Memory B cell (primary cell): ENCODE results near the gene PHLDA2.
A peak's percentile ranks its signal among the peaks of the same experiment; 100 is the strongest.
"Not testable (repeated sequence)": the region's sequence is repeated elsewhere in the genome, so short reads cannot be mapped to it uniquely, and the experiment has no call there.

Experiments
- ATAC-seq: fragments of 150-1000 bp; cut with Tn5 transposase; 2 replicates; pipeline ENCODE4 v1.10.0; 2021; ENCODE audit warnings: low read depth, mild to moderate bottlenecking, moderate library complexity
- DNase-seq, 2 donors: peaks; one replicate each; pipeline ENCODE4 v3.0.0; 2022; ENCODE audit warnings: low spot score in 2 of 2
- H3K27ac Mint-ChIP-seq: one replicate; pipeline ENCODE4 v1.8.0; 2022; ENCODE audit warnings: mild to moderate bottlenecking, moderate library complexity, mixed read lengths
- H3K27me3 Mint-ChIP-seq: one replicate; pipeline ENCODE4 v1.8.0; 2022; ENCODE audit warnings: mixed read lengths
- H3K36me3 Mint-ChIP-seq: one replicate; pipeline ENCODE4 v1.8.0; 2022; ENCODE audit warnings: mild to moderate bottlenecking, mixed read lengths
- H3K4me1 Mint-ChIP-seq: one replicate; pipeline ENCODE4 v1.8.0; 2022; ENCODE audit warnings: mixed read lengths
- H3K4me3 Mint-ChIP-seq: one replicate; pipeline ENCODE4 v1.8.0; 2022; ENCODE audit warnings: mild to moderate bottlenecking, moderate library complexity, mixed read lengths
- H3K9me3 Mint-ChIP-seq: one replicate; pipeline ENCODE4 v1.8.0; 2022; ENCODE audit warnings: mixed read lengths

The PHLDA2 gene

GRCh38 chr11:2908130-2908529 lies 21.1 kb downstream of the PHLDA2 start:
- Mint-ChIP-seq H3K4me3 (no peak overlapping the region), H3K27ac (no peak overlapping the region), H3K36me3 (peaks cover 17% of the 10 kb centered on the region), H3K27me3 (peaks cover 31% of the 10 kb centered on the region), H3K4me1 (peaks cover 6% of the 10 kb centered on the region), H3K9me3 (peaks cover 12% of the 10 kb centered on the region)
- no peak for ATAC-seq
- no peak for DNase-seq

- H3K27ac Mint-ChIP-seq, DNase-seq, ATAC-seq, H3K4me1 Mint-ChIP-seq, H3K4me3 Mint-ChIP-seq: not testable (repeated sequence)
- peaks cover 12% of the 10 kb centered on the region for H3K9me3 Mint-ChIP-seq
- H3K36me3 Mint-ChIP-seq = peaks cover 17% of the 10 kb centered on the region
- H3K27me3 Mint-ChIP-seq = peaks cover 23% of the 10 kb centered on the region
Measured at GRCh38 chr11:2905299-2905698, 23.9 kb downstream of the PHLDA2 start.

GRCh38 chr11:2904153-2905052 lies 24.8 kb downstream of the PHLDA2 start:
- Mint-ChIP-seq H3K9me3 (peaks cover 12% of the 10 kb centered on the region), H3K27me3 (peaks cover 20% of the 10 kb centered on the region), H3K27ac (no peak overlapping the region), H3K4me1 (peaks cover 10% of the 10 kb centered on the region), H3K4me3 (no peak overlapping the region), H3K36me3 (peaks cover 17% of the 10 kb centered on the region)
- DNase-seq (no peak), ATAC-seq (no peak)

- H3K27me3 Mint-ChIP-seq = peaks cover 20% of the 10 kb centered on the region
- peaks cover 14% of the 10 kb centered on the region for H3K4me1 Mint-ChIP-seq
- H3K9me3 Mint-ChIP-seq = peaks cover 12% of the 10 kb centered on the region
- DNase-seq (no peak), ATAC-seq (no peak)
- H3K4me3 Mint-ChIP-seq = peak overlapping the region; percentile 67
- H3K36me3 Mint-ChIP-seq = peaks cover 17% of the 10 kb centered on the region
- no peak overlapping the region for H3K27ac Mint-ChIP-seq
Measured at GRCh38 chr11:2903672-2904011, 25.6 kb downstream of the PHLDA2 start.

GRCh38 chr11:2902784-2903671 lies 26.2 kb downstream of the PHLDA2 start:
- Mint-ChIP-seq H3K4me1 (peaks cover 16% of the 10 kb centered on the region), H3K9me3 (peaks cover 12% of the 10 kb centered on the region), H3K4me3 (peak overlapping the region; percentile 76), H3K27me3 (peaks cover 20% of the 10 kb centered on the region), H3K27ac (no peak overlapping the region), H3K36me3 (peaks cover 17% of the 10 kb centered on the region)
- no peak for ATAC-seq
- no peak for DNase-seq

- DNase-seq = peak; percentile 63 to 70
- peak; percentile 85 for ATAC-seq
- Mint-ChIP-seq H3K27ac (no peak overlapping the region), H3K27me3 (peaks cover 17% of the 10 kb centered on the region), H3K4me3 (peak overlapping the region; percentile 76), H3K36me3 (peaks cover 14% of the 10 kb centered on the region), H3K4me1 (peaks cover 16% of the 10 kb centered on the region), H3K9me3 (peaks cover 10% of the 10 kb centered on the region)
Measured at GRCh38 chr11:2901854-2902783, 27.1 kb downstream of the PHLDA2 start.

- Mint-ChIP-seq H3K9me3 (peaks cover 8% of the 10 kb centered on the region), H3K27ac (no peak overlapping the region), H3K4me1 (peaks cover 16% of the 10 kb centered on the region), H3K4me3 (peak overlapping the region; percentile 76), H3K27me3 (peaks cover 14% of the 10 kb centered on the region), H3K36me3 (peaks cover 12% of the 10 kb centered on the region)
- ATAC-seq = no peak
- DNase-seq = no peak
Measured at GRCh38 chr11:2901196-2901796, 27.9 kb downstream of the PHLDA2 start.

GRCh38 chr11:2899080-2899783 lies 30.0 kb downstream of the PHLDA2 start:
- DNase-seq (no peak), ATAC-seq (no peak)
- peaks cover 1% of the 10 kb centered on the region for H3K27me3 Mint-ChIP-seq
- H3K9me3 Mint-ChIP-seq = no peaks in the 10 kb centered on the region
- H3K4me1 Mint-ChIP-seq = peaks cover 12% of the 10 kb centered on the region
- H3K27ac Mint-ChIP-seq = peak overlapping the region; percentile 41
- H3K36me3 Mint-ChIP-seq = no peaks in the 10 kb centered on the region
- no peak overlapping the region for H3K4me3 Mint-ChIP-seq

- ATAC-seq = peak; percentile 20
- Mint-ChIP-seq H3K4me3 (no peak overlapping the region), H3K36me3 (no peaks in the 10 kb centered on the region), H3K9me3 (no peaks in the 10 kb centered on the region), H3K27me3 (no peaks in the 10 kb centered on the region), H3K4me1 (peaks cover 10% of the 10 kb centered on the region), H3K27ac (no peak overlapping the region)
- DNase-seq = no peak
Measured at GRCh38 chr11:2898366-2899079, 30.7 kb downstream of the PHLDA2 start.

- DNase-seq (no peak), ATAC-seq (no peak)
- Mint-ChIP-seq H3K4me1 (peaks cover 15% of the 10 kb centered on the region), H3K4me3 (no peak overlapping the region), H3K27ac (no peak overlapping the region), H3K9me3 (no peaks in the 10 kb centered on the region), H3K36me3 (no peaks in the 10 kb centered on the region), H3K27me3 (no peaks in the 10 kb centered on the region)
Measured at GRCh38 chr11:2897048-2897447, 32.2 kb downstream of the PHLDA2 start.

- no peaks in the 10 kb centered on the region for H3K27me3 Mint-ChIP-seq
- H3K4me3 Mint-ChIP-seq = no peak overlapping the region
- DNase-seq (no peak), ATAC-seq (no peak)
- no peaks in the 10 kb centered on the region for H3K9me3 Mint-ChIP-seq
- no peaks in the 10 kb centered on the region for H3K36me3 Mint-ChIP-seq
- H3K4me1 Mint-ChIP-seq = peaks cover 17% of the 10 kb centered on the region
- H3K27ac Mint-ChIP-seq = no peak overlapping the region
Measured at GRCh38 chr11:2896047-2896446, 33.2 kb downstream of the PHLDA2 start.

- no peak for ATAC-seq
- DNase-seq = no peak
- no peaks in the 10 kb centered on the region for H3K36me3 Mint-ChIP-seq
- no peak overlapping the region for H3K27ac Mint-ChIP-seq
- peaks cover 9% of the 10 kb centered on the region for H3K4me1 Mint-ChIP-seq
- H3K4me3 Mint-ChIP-seq = no peak overlapping the region
- H3K27me3 Mint-ChIP-seq = no peaks in the 10 kb centered on the region
- no peaks in the 10 kb centered on the region for H3K9me3 Mint-ChIP-seq
Measured at GRCh38 chr11:2893935-2894334, 35.3 kb downstream of the PHLDA2 start.
